Right cardiac atrium (tissue), 5 donors: ENCODE data around the gene AHDC1. TPM values are rescaled to one million over a fixed set of nuclear protein-coding genes. Genes with fewer than 3 reads are reported as not detected.

Experiments used
- ATAC-seq, 2 donors: fragments of 200-7000 bp; cut with Tn5 transposase; one replicate each; pipeline versions ENCODE4 v1.8.0 to v1.9.1; 2020; ENCODE audit warnings: moderate library complexity in 2 of 2, mild to moderate bottlenecking in 1 of 2
- DNase-seq, 3 donors: peaks; one replicate each; pipeline ENCODE4 v3.0.0-alpha.2; 2020
- H3K27ac ChIP-seq: one replicate; pipeline ENCODE4 v1.5.1; 2013; ENCODE audit warnings: mild to moderate bottlenecking, low read length, control low read depth, moderate library complexity
- H3K27me3 ChIP-seq: one replicate; pipeline ENCODE4 v1.6.1; 2013; ENCODE audit not compliant: control insufficient read depth, insufficient read depth
- H3K4me1 ChIP-seq: one replicate; pipeline ENCODE4 v1.6.1; 2013; ENCODE audit warnings: low read length; ENCODE audit not compliant: control insufficient read depth, insufficient read depth
- H3K4me3 ChIP-seq: one replicate; pipeline ENCODE4 v1.5.1; 2013; ENCODE audit warnings: low read length, control low read depth
- H3K9me3 ChIP-seq: one replicate; pipeline ENCODE4 v1.6.1; 2013; ENCODE audit warnings: low read length; ENCODE audit not compliant: control insufficient read depth
- WGBS: extraction: QIAGEN DNeasy Blood & Tissue Kit; methylation state at CpG from one replicate; pipeline ENCODE4 v1.1.7; 2013; 5-methylcytosine and 5-hydroxymethylcytosine counted together
- intact Hi-C, 4 donors: fragments of 100-400 bp; cut with DNase I; formaldehyde crosslinking; loops; one replicate each; pipeline versions ENCODE4 v1.11.0 to v1.14.0; 2022 to 2023
- polyA plus RNA-seq: library from polyadenylated mRNA; stranded (reverse); fragments of 200-250 nt; gene quantifications from one replicate; pipeline ENCODE4 v1.2.3, GENCODE V29; 2013
- total RNA-seq, 4 donors: library from RNA; stranded (reverse); fragmentation: NEBNext Ultra II Directional; extraction: Animal tissue kit (Norgen Biotek cat#: 25700); gene quantifications; one replicate each; pipeline ENCODE4 v1.2.1, GENCODE V29; 2021
- donor health status: healthy with polysubstance abuse.
- donor health status: DM: no; HTN: yes; CAD: no.
- donor health status: DM: no; HTN: no; CAD: no.
- donor health status: DM: no; HTN: yes; CAD: no; lungs with severe emphysema.
- donor health status: DM: yes; HTN: yes; CAD: no.

The AHDC1 gene
- total and polyA plus RNA-seq, 5 donors = 26.3 to 53.5 (median 48.5) TPM

DNA sequence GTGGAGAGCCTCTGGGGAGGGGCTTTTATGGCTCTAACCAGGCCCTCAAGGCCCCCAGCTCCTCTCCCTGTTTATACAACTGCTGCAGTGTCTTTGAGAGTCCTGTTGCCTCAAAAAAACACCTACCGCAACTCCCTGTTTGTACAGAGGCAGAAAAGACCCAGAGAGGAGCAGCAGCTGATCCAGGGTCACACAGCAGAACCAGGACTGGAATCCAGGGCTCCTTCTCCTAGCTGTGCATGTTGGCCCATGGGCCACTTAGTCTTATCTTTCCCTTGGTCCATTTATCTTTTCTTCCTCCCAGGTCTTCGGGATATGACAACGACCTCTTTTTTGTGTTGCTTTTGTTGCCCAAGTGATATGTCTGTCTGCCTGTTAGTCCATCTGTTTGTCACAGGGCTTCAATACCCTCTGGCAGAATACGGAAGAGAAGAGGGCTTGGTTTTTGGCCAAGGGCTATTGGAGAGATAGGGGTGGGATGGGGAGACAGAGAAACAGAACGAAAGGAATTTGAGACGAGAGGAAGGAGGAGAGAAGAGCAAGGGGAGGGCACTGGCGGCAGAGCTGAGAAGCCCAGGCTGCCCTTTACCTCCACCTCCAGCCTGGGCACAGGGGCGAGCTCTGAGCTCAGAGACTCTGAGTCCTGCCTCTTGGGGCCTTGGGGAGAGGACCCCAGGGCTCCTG is 80.5 kb downstream of the AHDC1 start:
- Histone ChIP-seq H3K4me3 (no peak overlapping the region), H3K27ac (peak overlapping the region; percentile 40), H3K4me1 (peaks cover 53% of the 10 kb centered on the region), H3K27me3 (no peaks in the 10 kb centered on the region), H3K9me3 (no peaks in the 10 kb centered on the region)
- 48% methylated on average over 8 of the region's 8 CpGs for WGBS
- DNase-seq (no peak), ATAC-seq (no peak)
- intact Hi-C loops = loop anchor here in 2 of 4 donors (10.0 kb wide), 2 partner anchors 81 to 489 kb away; partner anchors contain the start of gene AHDC1 (in 1 of the 2)

DNA sequence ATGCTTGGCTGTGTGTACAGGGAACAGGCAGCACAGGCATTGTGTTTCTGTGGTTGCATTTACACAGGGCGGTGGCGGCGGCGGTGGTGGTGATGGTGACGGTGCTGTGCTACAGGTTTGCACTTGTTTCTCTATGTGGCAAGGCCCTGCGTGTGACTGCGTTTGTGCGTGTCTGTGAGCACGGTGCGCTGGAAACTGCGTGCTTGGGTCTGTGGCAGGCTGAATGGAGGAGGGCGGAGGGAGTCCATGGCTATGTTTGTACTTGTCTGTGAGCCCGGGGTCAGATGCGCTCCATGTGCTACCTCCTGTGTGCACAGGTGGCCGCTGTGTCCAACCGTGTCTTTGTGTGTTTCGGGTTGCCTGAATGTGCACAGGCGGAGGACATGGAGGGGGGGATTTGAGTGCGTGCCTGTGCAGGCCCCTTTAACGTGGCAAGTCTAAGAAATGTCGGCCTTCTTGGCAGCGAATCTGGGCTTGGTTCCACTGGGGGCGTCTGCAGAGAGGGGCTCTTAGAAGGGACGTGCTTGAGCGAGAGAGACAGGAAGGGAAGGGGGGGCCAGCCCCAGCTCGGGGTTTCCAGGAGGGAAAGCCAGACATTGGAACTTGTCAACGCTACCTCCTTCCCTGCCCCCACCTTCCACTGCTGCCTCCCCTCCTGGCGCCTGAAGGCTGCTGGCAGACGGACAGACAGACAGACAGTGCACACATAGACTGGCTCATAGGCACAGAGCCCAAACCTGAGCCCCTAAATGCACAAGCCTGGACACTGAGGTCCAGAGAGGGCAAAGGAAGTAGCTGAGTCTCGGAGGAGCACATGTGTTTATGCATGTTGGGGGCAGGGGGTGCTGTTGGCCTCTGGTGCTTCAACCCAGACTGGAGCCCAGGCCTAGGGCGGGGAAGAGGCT is 81.3 kb downstream of the AHDC1 start:
- H3K4me3 ChIP-seq = no peak overlapping the region
- ATAC-seq = peak in 1 of 2 donors; percentile 1

DNA sequence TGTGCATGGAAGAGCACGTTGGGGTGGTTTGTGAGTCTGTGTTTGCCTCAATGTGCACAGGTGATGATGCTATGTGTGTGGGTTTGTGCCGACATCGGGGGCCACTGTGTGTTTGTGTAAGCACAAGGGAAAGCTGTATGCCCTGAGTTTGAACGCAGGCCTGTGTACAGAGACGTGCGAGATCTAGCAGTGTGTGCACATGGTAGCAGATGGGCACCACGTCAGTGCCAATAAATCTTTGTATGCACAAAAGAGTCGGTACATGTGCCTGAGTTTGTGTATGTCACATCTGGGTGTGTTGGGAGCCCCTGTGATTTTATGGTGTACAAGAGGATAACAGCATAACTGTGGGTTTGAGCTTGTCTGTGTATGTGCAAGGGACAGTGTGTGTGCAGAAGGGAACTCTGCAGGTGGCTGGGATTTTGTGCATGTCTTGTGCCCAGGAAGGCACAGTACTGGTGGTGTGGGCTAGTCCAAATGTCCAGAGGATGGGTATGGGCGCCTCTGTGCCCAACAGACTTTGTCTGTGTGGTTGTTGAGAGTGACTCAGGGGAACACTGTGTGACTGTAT is 82.0 kb downstream of the AHDC1 start:
- Histone ChIP-seq H3K27ac (no peak overlapping the region), H3K27me3 (no peaks in the 10 kb centered on the region), H3K4me3 (no peak overlapping the region), H3K4me1 (peaks cover 45% of the 10 kb centered on the region), H3K9me3 (no peaks in the 10 kb centered on the region)
- ATAC-seq (no peak), DNase-seq (no peak)
- 62% methylated on average over 9 of the region's 9 CpGs for WGBS
- intact Hi-C loops = loop anchor here in 2 of 4 donors (10.0 kb wide), 2 partner anchors 83 to 487 kb away; partner anchors contain the start of gene AHDC1 (in 1 of the 2)

More for the DNA sequence above, 81.3 kb downstream of the AHDC1 start:
- H3K9me3 ChIP-seq = no peaks in the 10 kb centered on the region
- peaks cover 50% of the 10 kb centered on the region for H3K4me1 ChIP-seq
- peak overlapping the region; percentile 31 for H3K27ac ChIP-seq
- WGBS = 27% methylated on average over 31 of the region's 31 CpGs
- no peaks in the 10 kb centered on the region for H3K27me3 ChIP-seq
- peak; percentile 51 to 85 (median 83) for DNase-seq
- intact Hi-C loops = loop anchor here in 2 of 4 donors (10.0 kb wide), 2 partner anchors 82 to 488 kb away; partner anchors contain the start of gene AHDC1 (in 1 of the 2)

DNA sequence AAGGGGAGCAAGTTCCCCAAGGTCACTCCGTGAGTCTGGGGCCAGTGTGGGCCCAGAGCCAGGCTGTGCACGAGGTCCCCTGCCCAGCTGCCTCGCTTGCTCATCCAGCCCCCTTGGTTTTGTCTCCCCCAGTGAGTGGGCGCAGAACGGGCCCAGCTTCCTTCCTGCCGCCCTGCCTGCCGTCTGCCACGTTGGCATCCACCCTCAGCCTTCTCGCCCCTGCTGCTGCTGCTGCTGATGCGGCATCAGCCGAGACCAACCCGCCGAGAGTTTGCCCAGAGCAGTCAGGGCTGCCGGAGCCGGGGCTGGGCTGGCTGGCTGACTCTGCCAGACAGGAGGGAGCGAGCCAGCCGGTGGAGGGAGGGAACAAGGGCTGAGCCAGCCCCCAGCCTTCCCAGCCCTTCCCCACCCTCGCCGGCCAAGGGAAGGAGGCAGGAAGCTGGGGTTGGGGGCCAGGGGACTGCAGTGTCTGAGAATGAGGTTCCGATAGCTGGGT is 82.6 kb downstream of the AHDC1 start:
- peaks cover 42% of the 10 kb centered on the region for H3K4me1 ChIP-seq
- H3K27me3 ChIP-seq = no peaks in the 10 kb centered on the region
- ATAC-seq = peak; percentile 10 to 32

DNA sequence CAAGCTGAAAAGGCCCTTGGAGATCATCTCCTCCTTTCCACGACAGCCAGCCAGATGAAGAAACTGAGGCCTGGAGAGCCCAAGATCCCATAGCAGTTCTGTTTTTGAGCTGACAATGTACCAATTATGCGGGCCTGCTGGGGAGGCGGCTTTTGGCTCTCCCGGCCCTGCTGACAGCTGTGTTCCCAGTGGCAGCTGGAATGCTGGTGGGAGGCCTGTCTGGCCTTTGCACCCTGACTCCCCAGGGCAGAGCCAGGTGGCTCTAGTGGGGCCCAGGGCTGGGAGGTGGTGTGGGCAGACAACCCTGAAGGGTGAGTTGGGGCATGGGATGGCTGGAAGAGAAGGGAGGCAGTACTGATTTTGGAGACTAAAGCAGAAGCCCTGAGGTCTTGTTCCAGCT is 83.3 kb downstream of the AHDC1 start:
- ATAC-seq (peak in 1 of 2 donors; percentile 5), DNase-seq (peak; percentile 46 to 83 (median 77))
- peak overlapping the region; percentile 13 for H3K27ac ChIP-seq
- H3K4me1 ChIP-seq = peaks cover 37% of the 10 kb centered on the region
- WGBS = 35% methylated on average over 4 of the region's 4 CpGs
- intact Hi-C loops = loop anchor here in 2 of 4 donors (10.0 kb wide), 2 partner anchors 84 to 486 kb away; partner anchors contain the start of gene AHDC1 (in 1 of the 2)
- no peaks in the 10 kb centered on the region for H3K27me3 ChIP-seq
- no peaks in the 10 kb centered on the region for H3K9me3 ChIP-seq
- H3K4me3 ChIP-seq = no peak overlapping the region

More for the DNA sequence above, 82.6 kb downstream of the AHDC1 start:
- DNase-seq = peak; percentile 63 to 90 (median 89)
- intact Hi-C loops = loop anchor here in 2 of 4 donors (10.0 kb wide), 2 partner anchors 83 to 487 kb away; partner anchors contain the start of gene AHDC1 (in 1 of the 2)
- 11% methylated on average over 20 of the region's 20 CpGs for WGBS
- Histone ChIP-seq H3K4me3 (no peak overlapping the region), H3K9me3 (no peaks in the 10 kb centered on the region), H3K27ac (peak overlapping the region; percentile 53)

DNA sequence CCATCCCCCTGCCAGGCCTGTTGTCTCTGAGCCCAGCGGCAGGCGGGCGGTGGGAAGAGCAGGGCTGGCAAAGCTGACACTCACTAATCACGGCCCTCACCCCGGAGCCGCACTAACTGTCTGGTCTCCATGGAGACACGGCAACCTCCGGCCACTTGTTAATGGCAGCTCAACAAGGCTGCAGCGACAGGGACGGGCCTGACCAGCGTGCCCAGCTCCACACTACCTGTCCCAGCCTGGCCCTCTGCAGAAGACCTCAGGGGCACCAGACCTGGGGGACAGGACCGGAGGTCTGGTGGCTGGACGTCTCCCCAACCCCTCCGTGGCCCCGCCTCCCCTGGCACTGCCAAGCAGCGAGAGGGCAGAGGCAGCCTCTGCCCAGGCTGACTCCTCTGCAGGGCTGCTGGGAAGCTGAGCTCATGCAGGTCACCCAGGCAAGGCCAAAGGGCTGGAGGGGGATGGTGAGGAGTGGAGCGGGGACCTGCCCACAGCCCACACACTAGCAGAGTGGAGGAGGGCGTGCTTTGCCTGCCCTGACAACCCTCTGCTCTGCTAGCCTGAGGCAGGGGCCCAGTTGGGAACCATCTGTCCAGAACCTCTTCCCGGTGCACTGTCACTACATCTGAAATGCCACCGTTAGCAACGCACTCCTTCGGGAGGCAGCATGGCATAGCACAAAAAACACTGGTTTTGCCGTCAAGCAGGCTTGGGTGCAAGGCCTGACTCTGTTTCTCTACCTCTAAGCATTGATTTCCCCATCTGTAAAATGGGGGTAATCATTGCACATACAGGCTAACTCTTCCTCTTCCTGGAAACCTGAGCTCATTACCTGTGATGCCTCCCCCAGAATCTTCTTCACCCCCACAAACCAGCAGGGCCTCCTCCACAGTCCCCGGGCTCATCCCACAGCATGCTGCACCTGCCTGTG is 84.3 kb downstream of the AHDC1 start:
- H3K4me1 ChIP-seq = peaks cover 34% of the 10 kb centered on the region
- no peak overlapping the region for H3K4me3 ChIP-seq
- peak; percentile 47 to 84 (median 80) for DNase-seq
- intact Hi-C loops = loop anchor here in 2 of 4 donors (10.0 kb wide), 2 partner anchors 85 to 485 kb away; partner anchors contain the start of gene AHDC1 (in 1 of the 2)
- H3K27ac ChIP-seq = peak overlapping the region; percentile 49
- H3K9me3 ChIP-seq = no peaks in the 10 kb centered on the region
- WGBS = 51% methylated on average over 24 of the region's 24 CpGs
- peak; percentile 22 to 32 for ATAC-seq
- H3K27me3 ChIP-seq = no peaks in the 10 kb centered on the region

DNA sequence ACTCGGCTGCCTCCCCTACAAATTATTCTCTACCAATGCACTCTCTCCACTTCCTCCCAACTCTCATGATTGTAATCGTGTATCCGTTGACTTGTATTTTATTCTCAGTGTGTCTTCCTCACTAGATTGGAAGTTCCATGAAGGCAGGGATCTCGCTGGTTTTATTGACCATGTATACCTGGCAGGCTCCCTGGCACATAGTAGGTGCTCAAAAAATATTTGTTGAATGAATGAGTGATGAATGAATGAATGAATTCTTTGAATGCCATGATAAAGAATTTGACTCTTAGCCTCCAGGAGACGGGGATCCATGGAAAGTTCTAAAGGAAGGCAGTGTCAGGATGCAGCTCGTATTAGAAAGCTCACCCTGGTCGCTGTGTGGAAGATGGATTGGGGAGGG is 85.1 kb downstream of the AHDC1 start:
- Histone ChIP-seq H3K9me3 (no peaks in the 10 kb centered on the region), H3K27me3 (no peaks in the 10 kb centered on the region), H3K4me3 (no peak overlapping the region), H3K4me1 (peaks cover 30% of the 10 kb centered on the region), H3K27ac (peak overlapping the region; percentile 49)
- ATAC-seq = no peak
- DNase-seq = no peak
- WGBS = 78% methylated on average over 7 of the region's 7 CpGs
- intact Hi-C loops = no loop called here

DNA sequence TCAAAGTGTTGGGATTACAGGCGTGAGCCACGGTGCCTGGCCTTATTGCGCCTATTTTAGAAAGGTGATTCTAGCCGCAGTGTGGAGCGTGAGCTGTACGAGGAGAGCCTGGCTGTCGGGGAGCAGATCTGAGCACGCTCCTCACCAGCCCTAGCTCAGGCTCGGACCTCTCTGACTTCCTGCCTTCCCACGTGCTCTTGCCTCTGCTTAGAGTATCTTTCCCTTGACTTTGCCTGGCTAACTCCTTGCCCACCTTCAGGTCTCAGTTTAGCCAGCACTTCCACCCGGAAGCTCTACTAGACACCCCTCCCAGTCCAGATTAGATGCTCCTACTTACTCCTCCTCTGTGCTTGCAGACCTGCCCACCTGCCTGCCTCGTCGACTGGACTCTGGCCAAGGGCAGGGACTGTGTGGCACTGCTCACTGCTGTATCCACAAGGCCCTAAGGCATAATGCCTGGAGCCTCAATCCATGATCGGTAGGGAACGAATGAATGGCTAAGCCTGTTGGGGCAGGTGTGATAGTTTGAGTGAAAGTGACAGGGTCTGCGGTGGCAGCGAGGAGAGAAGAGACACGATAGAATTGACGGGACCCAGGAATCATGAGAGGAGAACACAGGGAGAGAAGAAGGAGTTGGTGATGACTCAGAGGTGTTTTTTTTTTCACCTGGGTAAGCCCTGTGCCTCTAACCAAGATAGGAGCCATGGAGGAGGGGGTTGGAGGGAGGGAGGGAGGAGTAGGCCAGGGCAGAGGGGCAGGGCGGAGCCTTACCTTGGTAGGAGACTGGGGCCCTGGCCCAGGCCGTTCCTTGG is 85.8 kb downstream of the AHDC1 start:
- 67% methylated on average over 21 of the region's 21 CpGs for WGBS
- H3K27me3 ChIP-seq = no peaks in the 10 kb centered on the region
- no peak for ATAC-seq
- peak in 1 of 3 donors; percentile 50 for DNase-seq
- H3K4me1 ChIP-seq = peaks cover 27% of the 10 kb centered on the region
- no peaks in the 10 kb centered on the region for H3K9me3 ChIP-seq
- peak overlapping the region; percentile 22 for H3K27ac ChIP-seq
- no peak overlapping the region for H3K4me3 ChIP-seq
- intact Hi-C loops = no loop called here

DNA sequence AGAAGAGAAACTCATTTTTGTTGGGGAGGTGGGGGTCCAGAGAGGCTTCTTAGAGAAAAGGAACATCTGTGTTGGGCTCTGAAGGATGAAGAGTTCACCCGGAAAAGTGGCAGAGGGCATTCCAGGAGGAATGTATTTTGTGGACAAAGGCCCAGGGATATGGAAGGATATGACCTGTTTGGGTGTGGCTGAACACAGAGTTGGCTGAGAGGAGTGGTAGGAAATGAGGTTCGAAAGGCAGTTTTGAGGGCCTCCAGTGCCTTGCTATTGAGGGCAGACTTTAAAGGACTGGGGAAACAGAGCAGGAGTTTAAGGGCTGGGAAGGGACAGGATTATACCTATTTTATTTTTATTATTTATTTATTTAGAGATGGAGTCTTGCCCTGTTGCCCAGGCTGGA is 86.6 kb downstream of the AHDC1 start:
- peaks cover 21% of the 10 kb centered on the region for H3K4me1 ChIP-seq
- no peak overlapping the region for H3K27ac ChIP-seq
- no peaks in the 10 kb centered on the region for H3K9me3 ChIP-seq
- H3K4me3 ChIP-seq = no peak overlapping the region
- peak in 1 of 2 donors; percentile 53 for ATAC-seq
- H3K27me3 ChIP-seq = no peaks in the 10 kb centered on the region
- intact Hi-C loops = no loop called here
- peak in 1 of 3 donors; percentile 26 for DNase-seq
- 70% methylated on average over 2 of the region's 2 CpGs for WGBS
